Measurements from ENCODE around the gene FUZ. TPM values are rescaled to one million over a fixed set of nuclear protein-coding genes. Genes with fewer than 3 reads are reported as not detected.

Gene FUZ
- total RNA-seq, 1 experiment from 2014 or later = 1.1 TPM

DNA sequence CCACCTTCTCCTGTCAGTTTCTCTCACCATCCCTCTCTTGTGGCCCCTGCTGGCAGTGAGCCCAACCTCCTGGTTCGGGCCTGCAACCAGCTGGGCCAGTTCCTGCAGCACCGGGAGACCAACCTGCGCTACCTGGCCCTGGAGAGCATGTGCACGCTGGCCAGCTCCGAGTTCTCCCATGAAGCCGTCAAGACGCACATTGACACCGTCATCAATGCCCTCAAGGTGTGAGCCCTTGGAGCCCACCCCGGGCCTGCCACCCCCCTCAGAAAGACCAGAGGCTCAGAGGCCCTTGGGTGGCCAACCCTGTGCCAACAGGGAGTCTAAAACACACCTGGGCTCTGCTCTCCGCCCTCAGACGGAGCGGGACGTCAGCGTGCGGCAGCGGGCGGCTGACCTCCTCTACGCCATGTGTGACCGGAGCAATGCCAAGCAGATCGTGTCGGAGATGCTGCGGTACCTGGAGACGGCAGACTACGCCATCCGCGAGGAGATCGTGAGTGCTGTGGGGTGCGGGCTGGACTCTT lies 13.8 kb downstream of the FUZ start (continued):
- no peak for TF ChIP-seq POLR2A (IDR thresholded peaks at IDR 0.05; ENCODE audit: borderline replicate concordance, extremely low read depth, insufficient read depth, insufficient read length)
- TF ChIP-seq, protein P1, sequence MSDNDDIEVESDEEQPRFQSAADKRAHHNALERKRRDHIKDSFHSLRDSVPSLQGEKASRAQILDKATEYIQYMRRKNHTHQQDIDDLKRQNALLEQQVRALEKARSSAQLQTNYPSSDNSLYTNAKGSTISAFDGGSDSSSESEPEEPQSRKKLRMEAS (IDR thresholded peaks at IDR 0.05) = no peak
- no peak for TF ChIP-seq CBX3 (IDR thresholded peaks at IDR 0.05; ENCODE audit: low read depth)

DNA sequence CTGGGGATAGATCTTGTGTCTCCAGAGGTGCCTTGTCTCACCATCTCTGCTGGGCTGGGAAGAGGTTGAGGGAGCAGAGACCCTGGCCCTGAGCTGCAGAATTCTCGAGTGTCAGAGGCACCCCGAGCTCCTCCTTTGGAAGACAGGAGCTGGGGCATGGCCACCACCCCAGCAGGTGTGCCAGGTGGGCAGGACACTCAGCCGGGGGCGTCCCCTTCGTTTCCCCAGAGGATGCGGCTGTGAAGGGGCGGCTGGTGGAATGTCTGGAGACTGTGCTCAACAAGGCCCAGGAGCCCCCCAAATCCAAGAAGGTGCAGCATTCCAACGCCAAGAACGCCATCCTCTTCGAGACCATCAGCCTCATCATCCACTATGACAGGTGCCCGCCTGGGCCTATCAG lies 14.5 kb downstream of the FUZ start:
- ChIA-PET RAD21 (ENCODE audit: low non-redundant PET in 1 of 2, low total read pairs in 2 of 2, uncharacterized antibody in 2 of 2, unreplicated experiment in 2 of 2) (no interaction called here), CTCF (no interaction called here), POLR2A (no interaction called here)
- intact Hi-C loops (cut with micrococcal nuclease) = no loop called here
- Histone ChIP-seq H2AFZ (ENCODE audit: low read depth, low read length, poor library complexity, severe bottlenecking) (no peak overlapping the region), H3K9me3 (ENCODE audit: control insufficient read depth in 1 of 2, insufficient read depth in 1 of 2, low read depth in 1 of 2, low read length in 2 of 2) (no peaks in the 10 kb centered on the region), H3K79me2 (ENCODE audit: insufficient read depth, low read length) (no peaks in the 10 kb centered on the region), H3K9me2 (ENCODE audit: insufficient read depth) (no peaks in the 10 kb centered on the region), H3K4me1 (ENCODE audit: control insufficient read depth in 1 of 2, insufficient read depth in 2 of 2, low read length in 2 of 2) (peaks cover 0 to 3% of the 10 kb centered on the region in 2 experiments; a peak in 2 of 4 replicates), H3K4me2 (ENCODE audit: low read length) (no peak overlapping the region), H3K36me3 (ENCODE audit: control insufficient read depth in 1 of 2, insufficient read depth in 2 of 2, low read length in 2 of 2) (peaks cover 30 to 35% of the 10 kb centered on the region in 2 experiments), H4K20me1 (ENCODE audit: insufficient read depth) (no peaks in the 10 kb centered on the region), H3K9ac (ENCODE audit: low read length) (no peak overlapping the region), H3K4me3 (replicated peaks in 1 of 2; ENCODE audit: low read depth in 1 of 2, low read length in 2 of 2) (no peak overlapping the region), H3K27me3 (ENCODE audit: insufficient read depth, low read length) (no peaks in the 10 kb centered on the region), H3K27ac (ENCODE audit: low read depth, low read length) (no peak overlapping the region)
- no peak for DNase-seq (ENCODE audit: low read depth, low spot score)
- ATAC-seq = no peak
- TF ChIP-seq SRF (IDR thresholded peaks at IDR 0.05; ENCODE audit: low read depth) (no peak), JUND (IDR thresholded peaks at IDR 0.05) (no peak), ELF1 (IDR thresholded peaks at IDR 0.05; ENCODE audit: borderline replicate concordance, low read depth) (no peak), TCF7L2 (IDR thresholded peaks at IDR 0.05; ENCODE audit: borderline replicate concordance, extremely low read depth, insufficient read depth, insufficient read length) (no peak), YY1 (IDR thresholded peaks at IDR 0.05; ENCODE audit: extremely low read depth, insufficient replicate concordance, low read depth, low read length) (no peak), RAD21 (IDR thresholded peaks at IDR 0.05; ENCODE audit: low read depth) (no peak), POLR2AphosphoS5 (IDR thresholded peaks at IDR 0.05; ENCODE audit: low read depth, low read length) (no peak), CBX3 (IDR thresholded peaks at IDR 0.05; ENCODE audit: low read depth) (no peak)
- TF ChIP-seq, protein P2, sequence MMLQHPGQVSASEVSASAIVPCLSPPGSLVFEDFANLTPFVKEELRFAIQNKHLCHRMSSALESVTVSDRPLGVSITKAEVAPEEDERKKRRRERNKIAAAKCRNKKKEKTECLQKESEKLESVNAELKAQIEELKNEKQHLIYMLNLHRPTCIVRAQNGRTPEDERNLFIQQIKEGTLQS (IDR thresholded peaks at IDR 0.05) = no peak
- BruUV-seq (replicated peaks) = no TSS peak

Data from HCT116 (cell line).